Mucosa of descending colon (tissue), 3 donors: ENCODE measurements around the gene PAM. TPM values are rescaled to one million over a fixed set of nuclear protein-coding genes. Genes with fewer than 3 reads are reported as not detected.

Source experiments
- ATAC-seq: fragments of 200-7000 bp; cut with Tn5 transposase; one replicate; pipeline ENCODE4 v1.9.1; 2020; ENCODE audit warnings: mild to moderate bottlenecking, moderate library complexity
- DNase-seq, 3 donors: peaks; one replicate each; pipeline ENCODE4 v3.0.0-alpha.2; 2020
- H3K36me3 ChIP-seq: fragments of 200-600 bp; one replicate; pipeline ENCODE4 v1.8.0; 2021; ENCODE audit warnings: low read depth, mild to moderate bottlenecking
- H3K4me1 ChIP-seq: fragments of 200-600 bp; one replicate; pipeline ENCODE4 v1.8.0; 2021; ENCODE audit warnings: low read depth, mild to moderate bottlenecking
- H3K4me3 ChIP-seq: fragments of 200-600 bp; one replicate; pipeline ENCODE4 v1.8.0; 2021; ENCODE audit warnings: mild to moderate bottlenecking
- H3K9me3 ChIP-seq: fragments of 200-600 bp; one replicate; pipeline ENCODE4 v1.8.0; 2021; ENCODE audit warnings: mild to moderate bottlenecking
- CTCF ChIP-seq: fragments of 200-600 bp; IDR thresholded peaks from one replicate; pipeline ENCODE4 v1.8.0; 2022; ENCODE audit warnings: antibody characterized with exemption, mild to moderate bottlenecking
- intact Hi-C, 2 donors: fragments of 100-400 bp; cut with DNase I in 1 of 2; cut with micrococcal nuclease in 1 of 2; formaldehyde crosslinking; loops; one replicate each; pipeline versions ENCODE4 v1.11.0 to v1.11.1; 2022; cut with DNase I, micrococcal nuclease
- total RNA-seq, 3 donors: library from RNA; stranded (reverse); fragmentation: NEBNext Ultra II Directional in 2 of 3; extraction: Animal tissue kit (Norgen Biotek cat#: 25700) in 2 of 3; gene quantifications; one replicate each; pipeline versions ENCODE4 v1.2.1 to v1.2.4, GENCODE V29; 2021 to 2023
- donor health status: DM: no; HTN: no; CAD: no; lungs with moderate emphysema.
- donor health status: DM: no; HTN: no; CAD: no.
- donor health status: DM: no; HTN: yes; CAD: no.

Gene PAM
- total RNA-seq, 3 donors from 2014 or later: 59.7 to 164 (median 64.4) TPM

DNA sequence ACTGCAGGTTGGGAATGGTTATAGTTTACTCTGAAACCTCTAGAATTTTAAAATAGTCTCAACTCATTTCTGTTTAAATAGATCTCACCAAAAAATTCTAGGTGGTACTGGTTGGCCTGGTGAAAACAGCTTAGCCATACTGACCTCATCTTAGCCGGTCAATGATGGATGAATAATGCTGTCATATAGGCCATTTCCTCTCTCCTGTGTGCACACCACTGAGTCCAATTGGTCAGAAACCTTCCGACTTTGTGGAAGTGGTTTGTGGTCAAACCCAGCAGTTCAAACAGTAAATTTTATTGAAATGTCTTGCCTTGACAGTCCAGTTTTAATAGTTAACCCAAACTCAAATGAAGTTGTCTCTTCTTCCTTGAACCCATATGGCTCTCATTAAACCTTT, 266.2 kb downstream of the PAM start:
- Histone ChIP-seq H3K36me3 (no peaks in the 10 kb centered on the region), H3K4me3 (no peak overlapping the region), H3K4me1 (no peaks in the 10 kb centered on the region), H3K9me3 (no peaks in the 10 kb centered on the region)
- DNase-seq (no peak), ATAC-seq (no peak)
- no peak for TF ChIP-seq CTCF
- intact Hi-C loops: no loop called here

DNA sequence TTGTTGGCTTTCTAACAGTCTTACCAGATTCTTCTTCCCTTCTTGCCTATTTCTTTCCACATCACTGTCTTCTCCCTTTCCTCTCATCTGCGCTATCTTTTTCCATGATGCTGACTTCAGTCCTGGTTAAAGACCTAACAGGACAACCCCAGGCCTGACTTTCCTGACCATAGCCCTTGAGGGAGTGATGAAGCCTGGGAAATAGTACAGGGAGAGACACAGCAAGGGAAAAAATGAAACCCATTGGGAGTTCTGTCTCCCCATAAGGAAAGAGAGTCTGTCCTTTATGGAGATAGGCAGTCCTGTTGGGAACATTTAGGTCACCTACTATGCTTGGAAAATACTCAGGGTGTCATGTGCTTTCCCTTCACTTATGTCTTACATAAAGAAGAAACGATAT, 272.2 kb downstream of the PAM start:
- intact Hi-C loops: no loop called here
- H3K4me1 ChIP-seq: no peaks in the 10 kb centered on the region
- H3K36me3 ChIP-seq: no peaks in the 10 kb centered on the region
- H3K4me3 ChIP-seq: no peak overlapping the region
- H3K9me3 ChIP-seq: no peaks in the 10 kb centered on the region
- DNase-seq (no peak), ATAC-seq (no peak)
- TF ChIP-seq CTCF: no peak

DNA sequence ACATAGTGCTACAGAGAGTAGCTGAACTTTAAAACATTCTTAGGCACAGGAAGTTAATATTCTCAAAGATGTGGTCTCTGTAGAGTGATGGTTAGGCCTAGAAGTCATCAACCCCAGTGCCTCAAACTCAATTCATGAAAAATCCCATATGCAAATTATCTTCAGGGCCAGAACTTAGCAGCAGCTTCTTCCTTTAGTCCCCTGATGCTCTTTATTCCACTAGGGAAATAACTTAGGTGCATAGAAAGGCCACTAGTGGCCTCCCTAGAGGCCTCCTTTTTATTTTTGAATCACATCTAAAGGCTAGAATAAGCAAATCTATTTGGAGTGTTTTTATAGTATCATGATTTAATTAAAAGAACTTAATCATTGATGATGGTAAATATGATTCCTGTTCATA, 276.5 kb downstream of the PAM start:
- Histone ChIP-seq H3K9me3 (peaks cover 2% of the 10 kb centered on the region), H3K36me3 (no peaks in the 10 kb centered on the region), H3K4me3 (no peak overlapping the region), H3K4me1 (no peaks in the 10 kb centered on the region)
- TF ChIP-seq CTCF: no peak
- DNase-seq (no peak), ATAC-seq (no peak)
- intact Hi-C loops: loop anchor here in 1 of 2 donors (10.0 kb wide), 1 partner anchor 447 kb away; no protein-coding TSS in a partner anchor

DNA sequence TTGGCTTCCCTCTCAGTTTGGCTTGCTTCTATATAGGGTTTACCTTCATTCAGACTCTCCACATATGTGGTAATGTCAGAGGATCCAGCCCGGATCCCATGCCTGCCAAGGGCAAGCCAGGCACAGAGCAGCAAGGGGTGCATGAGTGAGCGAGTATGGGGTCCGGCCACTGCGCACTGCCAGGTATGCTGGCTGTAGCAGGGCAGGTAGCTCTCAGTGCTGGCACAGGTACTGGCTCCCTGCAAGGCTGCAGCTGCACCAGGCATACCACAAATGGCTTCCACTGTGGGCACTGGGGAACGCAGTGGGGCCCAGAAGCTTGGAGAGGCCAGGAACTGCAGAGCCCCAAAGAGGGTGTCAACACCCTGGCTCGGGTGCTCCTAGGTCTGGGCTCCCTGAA, 278.6 kb downstream of the PAM start:
- TF ChIP-seq CTCF: no peak
- no peak overlapping the region for H3K4me3 ChIP-seq
- intact Hi-C loops: loop anchor here in 1 of 2 donors (10.0 kb wide), 1 partner anchor 449 kb away; no protein-coding TSS in a partner anchor
- peaks cover 2% of the 10 kb centered on the region for H3K9me3 ChIP-seq
- peak in 1 of 3 donors; percentile 22 for DNase-seq
- H3K4me1 ChIP-seq: no peaks in the 10 kb centered on the region
- no peaks in the 10 kb centered on the region for H3K36me3 ChIP-seq
- no peak for ATAC-seq

DNA sequence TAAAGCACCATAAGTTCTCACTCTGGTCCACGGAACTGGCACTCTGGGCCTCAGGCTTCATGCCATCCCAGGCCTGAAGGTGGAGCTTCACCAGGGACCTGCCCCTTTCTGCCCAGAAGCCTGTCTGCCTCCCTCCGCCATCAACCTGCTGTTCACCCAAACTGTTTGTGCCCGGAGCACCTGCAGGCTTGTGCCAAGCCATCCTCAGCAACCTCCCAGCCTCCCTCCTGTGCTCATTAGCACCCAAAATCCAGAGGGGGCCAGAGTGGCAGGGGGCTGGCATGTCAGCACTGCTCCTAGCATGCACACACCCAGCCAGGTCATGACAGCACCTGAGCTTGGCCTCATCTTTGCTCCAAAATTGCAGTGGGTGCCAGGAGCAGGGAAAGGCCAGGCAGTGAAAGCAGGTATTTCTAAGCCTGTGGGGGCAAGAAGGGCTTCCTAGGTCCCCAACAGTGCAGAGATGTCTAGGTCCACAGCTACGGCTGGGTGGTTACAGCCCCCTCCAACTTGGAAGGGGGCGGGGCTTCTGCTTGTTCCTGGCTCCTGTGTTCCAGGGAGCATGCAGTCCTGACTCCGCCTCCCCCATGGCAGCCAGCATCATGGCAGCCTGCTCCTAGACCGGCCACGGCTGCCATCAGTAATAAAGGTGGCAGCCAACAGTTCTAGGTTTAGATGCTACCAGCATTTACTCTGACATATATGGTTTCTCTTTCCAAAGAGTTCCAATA, 279.7 kb downstream of the PAM start:
- intact Hi-C loops: loop anchor here in 1 of 2 donors (10.0 kb wide), 1 partner anchor 450 kb away; no protein-coding TSS in a partner anchor
- TF ChIP-seq CTCF: no peak
- Histone ChIP-seq H3K4me3 (no peak overlapping the region), H3K4me1 (no peaks in the 10 kb centered on the region), H3K9me3 (peaks cover 2% of the 10 kb centered on the region), H3K36me3 (no peaks in the 10 kb centered on the region)
- ATAC-seq (no peak), DNase-seq (no peak)
